ENCODE data around the gene PPT2.

The PPT2 gene, protein sequence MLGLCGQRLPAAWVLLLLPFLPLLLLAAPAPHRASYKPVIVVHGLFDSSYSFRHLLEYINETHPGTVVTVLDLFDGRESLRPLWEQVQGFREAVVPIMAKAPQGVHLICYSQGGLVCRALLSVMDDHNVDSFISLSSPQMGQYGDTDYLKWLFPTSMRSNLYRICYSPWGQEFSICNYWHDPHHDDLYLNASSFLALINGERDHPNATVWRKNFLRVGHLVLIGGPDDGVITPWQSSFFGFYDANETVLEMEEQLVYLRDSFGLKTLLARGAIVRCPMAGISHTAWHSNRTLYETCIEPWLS

DNA sequence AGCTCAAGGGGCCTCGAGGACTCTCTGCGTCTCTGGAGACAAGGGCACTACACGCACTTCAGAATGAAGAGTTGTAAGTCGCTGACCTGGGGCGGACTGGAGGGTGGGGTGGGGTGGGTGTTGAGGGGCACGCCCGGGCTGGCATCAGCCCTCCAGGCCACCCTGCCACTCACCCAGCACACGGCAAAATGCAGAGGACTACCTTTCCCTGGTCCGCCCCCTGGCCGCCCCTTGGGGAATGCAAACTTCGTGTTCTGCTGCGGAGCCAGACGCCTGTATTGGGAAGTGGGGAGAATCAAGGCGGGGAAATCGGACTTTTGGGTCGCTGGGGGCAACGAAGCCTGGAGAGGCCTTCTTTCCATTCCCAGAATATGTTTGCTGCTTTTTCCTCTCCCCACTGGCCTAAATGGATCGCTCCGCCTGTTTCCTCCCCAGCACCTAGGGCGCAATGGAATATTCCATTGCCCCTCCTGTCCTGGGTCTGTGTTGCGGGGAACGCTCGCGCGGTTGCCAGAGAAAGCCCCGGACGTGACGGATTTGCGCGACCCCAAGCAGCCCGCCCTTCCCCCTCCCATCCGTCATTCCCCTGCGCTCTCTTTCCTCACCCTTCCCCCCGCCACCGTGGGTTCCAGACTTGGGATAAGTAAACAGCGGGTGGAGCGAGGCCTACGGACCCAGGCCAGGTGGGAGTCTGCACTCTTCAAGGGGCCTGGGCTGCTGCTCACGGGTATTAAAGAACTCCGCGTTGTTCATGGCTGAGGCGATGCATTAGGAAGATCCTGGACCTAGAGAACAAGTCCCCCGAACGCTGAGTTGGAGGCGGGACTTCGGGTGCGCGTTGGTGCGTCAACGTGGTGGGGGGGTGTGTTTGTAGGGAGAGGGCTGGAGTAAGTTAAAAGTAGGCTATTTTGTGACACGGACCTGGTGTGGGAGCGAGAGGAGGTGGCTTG lies at the start of gene PPT2:
PPT2 (plus strand) TSS at position 578 of the 950 bp plus-strand sequence. CDS start 454 bp downstream, outside the sequence.
- DNase-seq: peak; percentile 75

DNA sequence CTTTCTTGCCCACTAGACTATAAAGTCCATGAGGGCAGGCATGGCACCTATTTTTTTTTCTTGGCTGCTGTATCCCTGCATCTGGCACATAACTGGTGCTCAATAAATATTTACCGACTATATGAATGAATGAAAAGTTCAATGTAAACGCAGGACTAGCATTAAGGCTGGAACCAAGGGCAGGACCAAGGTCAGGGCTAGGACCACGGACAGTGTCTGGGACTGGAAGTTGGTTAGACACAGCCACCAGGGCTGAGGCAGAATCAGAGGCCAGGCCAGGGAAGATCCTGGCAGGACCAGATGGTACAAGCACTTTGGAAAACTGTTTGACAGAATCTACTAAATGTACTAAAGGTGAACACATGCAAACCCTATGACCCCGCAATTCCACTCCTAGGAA lies 48.5 kb upstream of the PPT2 start:
- DNase-seq: no peak

DNA sequence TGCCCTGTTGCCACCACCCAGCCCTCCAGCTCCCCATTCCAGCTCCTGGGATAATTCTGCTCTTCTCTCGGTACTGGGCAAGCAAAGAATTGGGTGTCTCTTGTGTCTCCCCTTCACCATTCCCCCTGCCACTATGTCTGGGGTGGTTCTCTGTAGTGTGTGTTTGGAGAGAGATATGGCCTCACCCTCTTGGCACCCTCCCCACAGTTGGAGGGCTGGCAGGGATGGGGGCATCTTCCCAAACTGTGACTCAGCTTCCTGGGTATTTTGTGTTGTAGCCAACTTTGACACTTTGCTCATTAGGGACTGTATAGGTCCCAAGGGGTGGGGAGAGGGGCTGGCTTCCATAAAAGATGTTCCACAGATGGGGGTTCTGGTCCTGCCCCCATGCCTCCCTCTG lies 46.5 kb upstream of the PPT2 start:
- DNase-seq: no peak

DNA sequence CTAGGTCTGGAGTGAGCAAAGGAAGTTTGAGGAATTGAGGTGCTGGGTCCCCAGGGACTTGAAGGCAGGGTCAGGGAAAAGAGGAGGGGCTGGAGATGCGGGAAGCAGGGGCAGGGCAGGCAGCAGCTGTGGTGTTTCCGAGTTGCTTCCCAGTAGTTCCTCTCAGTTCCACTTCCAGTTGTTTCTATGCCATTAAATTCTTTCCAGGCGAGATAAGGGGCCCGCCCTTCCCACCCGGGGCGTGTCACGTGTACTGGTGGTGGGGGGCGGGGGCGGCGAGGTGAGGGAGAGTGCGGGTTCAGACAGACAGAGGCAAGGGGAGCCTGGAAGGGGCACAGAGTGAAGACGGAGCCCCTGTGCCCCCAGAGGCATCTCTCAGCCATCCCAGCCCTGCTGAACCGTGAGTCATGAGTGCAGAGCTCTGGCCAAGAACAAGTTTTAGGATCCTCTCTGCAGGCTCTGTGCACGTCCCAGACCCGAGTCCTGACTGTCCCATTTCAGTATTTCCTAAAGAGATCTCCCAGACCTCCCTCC lies 45.8 kb upstream of the PPT2 start:
- no peak for DNase-seq

DNA sequence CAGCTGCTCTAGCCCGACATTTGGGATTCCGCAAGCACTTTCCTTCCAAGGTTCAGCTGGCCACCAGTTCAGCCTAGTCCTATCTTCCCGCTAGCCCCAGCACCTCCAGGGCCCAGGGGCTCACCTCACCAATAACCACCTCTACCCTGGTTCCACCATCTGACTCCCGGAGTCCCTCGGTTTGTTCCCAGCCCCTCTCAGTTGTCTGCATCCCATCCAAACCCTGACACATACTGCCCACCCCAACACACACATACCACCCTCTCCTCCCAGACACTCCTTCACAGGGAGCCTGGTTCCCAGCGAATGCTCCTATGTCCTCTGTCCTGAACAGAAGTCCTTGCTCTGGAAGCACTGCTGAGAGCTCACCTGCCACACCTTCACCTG lies 45.2 kb upstream of the PPT2 start:
- DNase-seq: no peak

DNA sequence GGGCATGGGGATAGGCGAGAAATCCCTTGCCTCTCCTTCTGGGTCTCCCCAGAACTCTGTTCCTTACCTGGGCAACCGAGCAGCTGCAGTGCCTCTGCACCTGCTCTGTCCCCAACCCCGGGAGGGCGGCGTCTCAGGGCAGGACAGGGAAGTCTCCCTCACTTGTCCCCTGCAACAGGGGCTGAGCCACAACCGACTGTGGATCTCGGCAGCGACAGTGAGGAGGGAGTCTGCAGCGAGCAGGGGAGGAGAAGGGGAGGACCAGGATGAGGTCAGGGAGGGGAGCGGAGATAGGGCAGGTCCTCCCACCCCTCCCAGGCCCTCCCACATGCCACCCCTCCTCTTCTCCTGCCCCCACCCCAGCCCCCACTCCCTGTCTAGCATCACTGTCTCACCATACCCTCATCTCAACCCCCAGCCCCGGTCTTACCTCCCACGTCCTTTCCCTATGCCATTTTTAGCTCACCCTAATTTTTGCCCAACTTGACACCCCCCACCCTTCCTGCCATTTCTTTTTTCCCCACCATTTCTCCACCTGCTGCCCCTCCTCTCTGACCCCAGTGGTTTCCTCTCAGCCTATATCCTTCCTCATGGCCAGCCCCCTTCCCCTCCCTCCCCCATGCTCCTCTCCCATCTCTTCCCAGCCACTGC lies 44.7 kb upstream of the PPT2 start, which contains the start of gene TNXB:
TNXB (minus strand) TSS at position 225 of the 651 bp plus-strand sequence. CDS start 11,140 bp downstream, outside the sequence.
- peak; percentile 36 for DNase-seq

DNA sequence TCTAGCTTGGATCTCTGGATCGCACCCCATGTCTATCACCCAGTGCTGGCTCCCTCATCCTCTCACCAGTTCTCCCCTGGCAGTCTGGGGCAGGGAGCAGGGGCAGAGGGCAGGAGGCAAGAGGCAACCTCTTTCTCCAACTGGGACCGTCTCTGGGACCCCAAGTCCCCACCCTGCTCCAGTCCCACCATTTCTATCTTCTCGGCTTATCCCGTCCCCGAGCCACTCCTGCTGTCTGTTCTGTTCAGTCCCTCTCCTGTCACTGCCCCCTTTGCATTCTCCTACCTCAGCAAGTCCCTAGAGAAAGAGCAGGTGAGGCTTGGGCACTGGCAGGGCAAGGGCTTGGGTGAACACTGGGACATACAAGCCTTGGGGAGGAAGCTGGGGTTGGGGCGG lies 44.2 kb upstream of the PPT2 start:
- no peak for DNase-seq

DNA sequence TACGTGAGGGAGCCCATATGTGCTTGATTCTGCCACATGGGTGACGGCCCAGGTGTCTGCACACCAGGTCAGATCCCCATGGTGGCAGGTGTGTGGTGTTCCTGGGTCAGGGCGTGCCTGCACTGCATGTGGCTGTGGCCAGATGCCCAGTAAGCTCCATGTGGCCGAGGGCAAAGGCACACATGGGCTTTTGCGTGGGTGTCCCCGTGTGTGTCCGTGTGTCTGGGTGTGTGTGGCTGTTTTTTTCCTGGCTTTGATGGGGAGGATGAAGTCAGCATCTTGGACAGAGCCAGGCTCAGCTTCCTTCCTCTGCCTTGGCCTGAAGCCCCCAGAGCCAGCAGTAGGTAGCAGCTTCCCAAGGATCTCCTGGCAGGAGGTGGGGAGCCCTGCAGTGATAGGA lies 43.3 kb upstream of the PPT2 start:
- DNase-seq: no peak

DNA sequence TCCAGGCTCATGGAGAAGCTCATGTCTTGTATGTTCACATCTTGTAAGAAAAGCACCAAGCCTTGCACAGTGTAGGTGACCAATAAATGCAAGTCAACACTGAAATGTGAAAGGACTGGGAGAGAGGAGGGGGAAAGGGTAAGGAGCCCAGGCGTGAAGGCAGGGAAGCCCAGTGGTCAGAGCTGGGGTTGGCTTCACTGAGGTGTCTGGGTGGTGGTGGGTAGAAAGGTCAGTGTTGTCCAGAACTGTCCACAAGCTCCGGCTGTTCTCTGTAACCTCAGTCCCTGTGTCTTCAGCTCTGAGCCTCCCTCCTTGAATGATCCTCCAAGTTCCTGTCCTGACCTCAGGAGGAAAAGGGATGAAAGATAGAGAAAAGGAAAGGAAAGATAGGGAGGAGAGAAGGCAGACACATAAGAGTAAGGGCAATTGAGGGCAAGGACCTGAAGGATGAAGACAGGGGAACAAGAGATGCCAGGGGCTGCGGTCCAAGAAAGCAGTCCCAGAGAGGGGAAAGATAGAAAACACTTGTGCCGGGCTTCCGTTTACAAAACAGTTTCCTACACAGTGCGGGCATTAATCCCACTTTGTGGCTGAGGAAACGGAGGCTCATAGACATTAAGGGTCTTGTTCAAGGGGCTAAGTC lies 42.4 kb upstream of the PPT2 start:
- DNase-seq: no peak

DNA sequence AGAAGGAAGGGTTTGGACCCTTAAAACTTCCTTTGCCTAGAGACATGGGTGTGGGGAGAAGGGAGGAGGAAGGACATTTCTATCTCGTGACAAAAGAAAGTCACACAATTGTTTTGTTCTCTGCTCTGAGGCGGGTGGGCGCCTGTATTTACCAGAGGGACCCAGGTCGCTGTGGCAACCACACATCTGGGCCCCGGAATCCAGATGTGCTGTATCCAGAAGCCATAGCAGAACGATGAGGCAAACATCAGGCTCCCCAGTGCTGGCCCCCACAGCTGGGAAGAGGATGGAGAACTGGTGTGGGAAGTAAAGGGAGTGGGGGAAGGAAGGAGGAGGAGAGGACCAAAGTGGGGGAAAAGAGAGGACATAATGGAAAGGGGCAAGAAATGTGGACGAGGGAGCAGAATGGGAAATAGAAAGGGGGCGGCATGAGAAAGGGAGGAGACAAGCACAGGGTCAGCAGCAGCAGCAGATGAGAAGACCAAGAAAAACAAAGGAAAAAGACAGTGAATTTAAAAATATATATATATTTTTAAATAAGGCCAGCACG lies 41.4 kb upstream of the PPT2 start:
- DNase-seq: no peak

DNA sequence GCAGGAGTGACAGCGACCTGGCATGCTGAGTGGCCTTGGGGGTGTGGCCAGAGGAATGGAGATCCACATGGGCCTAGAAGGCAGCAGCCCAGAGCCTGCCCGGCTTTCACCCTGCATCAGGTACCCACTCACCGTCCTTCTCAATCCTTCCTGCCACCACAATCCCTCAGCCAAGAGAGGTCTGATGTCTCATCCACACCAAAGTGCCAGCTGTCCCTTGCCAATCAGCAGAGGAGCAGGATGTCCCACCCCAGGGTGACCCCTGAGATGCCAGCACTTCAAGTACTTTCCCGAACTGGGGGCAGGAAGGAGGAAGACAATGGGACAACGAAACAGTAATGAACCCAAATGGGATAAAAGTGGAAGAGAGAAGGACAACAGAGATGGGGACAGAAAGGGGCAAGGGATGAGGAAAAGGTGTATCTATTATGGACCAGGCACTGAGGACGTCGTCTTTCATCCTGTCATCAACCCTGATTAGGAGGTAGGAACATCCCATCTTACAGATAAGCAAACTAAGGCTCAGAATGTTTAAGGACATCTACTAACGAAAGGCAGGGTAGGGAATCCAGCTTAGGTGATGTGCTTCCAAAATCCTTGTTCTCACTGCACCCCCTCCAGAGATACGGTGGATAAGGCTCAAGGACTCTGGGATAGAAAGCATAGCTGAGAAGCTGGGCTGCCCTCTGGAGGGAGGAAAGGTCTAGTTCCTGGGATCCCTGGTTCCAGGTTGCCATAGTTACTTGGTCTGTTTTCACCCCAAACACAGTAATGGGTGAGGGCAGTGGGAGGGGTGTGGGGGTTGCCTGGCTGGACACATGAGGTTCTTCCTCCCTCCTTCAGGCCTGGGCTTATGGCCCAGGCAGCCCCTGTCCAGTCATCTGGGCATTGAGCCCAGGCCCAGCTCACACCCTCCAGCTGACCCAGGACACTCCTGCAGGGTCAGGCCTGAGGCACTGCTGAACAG lies 40.3 kb upstream of the PPT2 start:
- DNase-seq: no peak

DNA sequence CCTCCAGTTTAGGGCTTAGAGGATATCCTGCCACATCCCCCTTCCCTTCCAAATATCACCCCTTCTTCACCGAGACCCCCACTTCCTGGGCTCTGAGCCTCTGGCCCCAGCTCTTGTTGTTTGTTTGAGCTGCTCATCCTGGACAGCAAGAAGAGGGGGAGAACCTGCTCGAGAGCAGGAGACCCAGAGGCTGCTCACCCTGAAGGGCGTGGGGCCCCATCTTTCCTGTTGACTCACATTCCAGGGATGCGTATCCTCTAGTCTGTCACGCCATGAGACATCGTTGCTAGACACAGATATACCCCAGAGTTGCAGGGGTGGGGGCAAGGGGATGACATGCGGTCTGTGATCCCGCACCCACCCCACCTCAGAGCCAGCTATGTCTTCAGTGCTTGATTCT lies 39.1 kb upstream of the PPT2 start:
- no peak for DNase-seq

DNA sequence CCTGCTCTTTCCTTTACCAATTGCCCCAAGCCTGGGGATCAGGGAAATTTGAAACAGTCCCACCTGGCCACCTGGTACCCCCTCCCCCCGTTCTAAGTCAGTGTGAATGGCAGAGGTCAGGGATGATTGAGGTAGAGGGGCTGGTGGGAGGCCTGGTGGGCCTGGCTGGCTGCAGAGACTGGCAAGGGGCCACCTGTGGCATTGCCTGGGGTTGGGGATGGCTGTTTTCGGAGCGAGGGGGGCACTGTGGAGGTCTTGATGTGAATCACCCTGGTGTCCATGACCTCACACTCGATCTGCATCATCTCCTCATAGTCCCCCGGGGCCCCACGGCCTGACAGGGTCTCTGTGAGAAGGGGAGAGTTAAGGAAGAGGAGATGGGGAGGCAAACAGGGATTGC lies 38.3 kb upstream of the PPT2 start:
- no peak for DNase-seq

DNA sequence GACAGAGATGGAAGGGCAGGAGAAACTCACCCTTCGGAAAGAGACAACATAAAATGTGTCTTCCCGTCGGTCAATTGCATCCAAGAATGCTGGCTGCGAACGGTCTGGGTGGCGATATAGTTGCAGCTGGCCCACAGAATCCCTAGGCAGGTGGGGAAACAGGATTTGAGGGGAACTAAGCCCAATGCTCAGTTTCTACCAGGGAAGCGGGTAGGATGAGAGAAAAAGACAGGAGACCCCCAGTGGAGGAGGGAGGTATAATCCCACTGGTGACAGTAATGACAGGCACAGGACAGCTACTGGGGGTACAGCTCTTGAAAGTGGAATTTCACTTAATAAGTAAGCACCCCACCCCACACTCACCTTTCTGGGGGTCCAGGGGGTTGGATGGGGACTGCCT lies 37.3 kb upstream of the PPT2 start:
- DNase-seq: no peak

DNA sequence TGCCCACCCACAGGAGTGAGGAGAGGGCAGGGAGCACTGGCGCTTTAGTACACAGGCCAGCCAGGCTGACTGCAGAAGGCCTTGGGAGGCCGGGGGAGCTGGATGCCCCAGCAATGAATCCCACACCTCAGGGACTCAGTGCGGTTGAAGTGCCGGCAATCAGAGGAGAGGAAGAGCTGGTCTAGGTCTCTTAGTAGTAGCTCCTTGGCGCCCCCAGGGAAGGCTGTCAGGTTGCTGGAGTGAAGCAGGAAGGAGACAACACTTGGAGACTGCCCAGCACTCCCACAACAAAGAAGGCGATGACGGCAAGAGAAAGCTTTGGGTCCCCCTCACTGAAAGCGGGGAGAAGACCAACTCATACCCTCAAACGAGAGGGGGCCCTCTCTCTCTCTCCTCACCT lies 36.5 kb upstream of the PPT2 start:
- DNase-seq: no peak

DNA sequence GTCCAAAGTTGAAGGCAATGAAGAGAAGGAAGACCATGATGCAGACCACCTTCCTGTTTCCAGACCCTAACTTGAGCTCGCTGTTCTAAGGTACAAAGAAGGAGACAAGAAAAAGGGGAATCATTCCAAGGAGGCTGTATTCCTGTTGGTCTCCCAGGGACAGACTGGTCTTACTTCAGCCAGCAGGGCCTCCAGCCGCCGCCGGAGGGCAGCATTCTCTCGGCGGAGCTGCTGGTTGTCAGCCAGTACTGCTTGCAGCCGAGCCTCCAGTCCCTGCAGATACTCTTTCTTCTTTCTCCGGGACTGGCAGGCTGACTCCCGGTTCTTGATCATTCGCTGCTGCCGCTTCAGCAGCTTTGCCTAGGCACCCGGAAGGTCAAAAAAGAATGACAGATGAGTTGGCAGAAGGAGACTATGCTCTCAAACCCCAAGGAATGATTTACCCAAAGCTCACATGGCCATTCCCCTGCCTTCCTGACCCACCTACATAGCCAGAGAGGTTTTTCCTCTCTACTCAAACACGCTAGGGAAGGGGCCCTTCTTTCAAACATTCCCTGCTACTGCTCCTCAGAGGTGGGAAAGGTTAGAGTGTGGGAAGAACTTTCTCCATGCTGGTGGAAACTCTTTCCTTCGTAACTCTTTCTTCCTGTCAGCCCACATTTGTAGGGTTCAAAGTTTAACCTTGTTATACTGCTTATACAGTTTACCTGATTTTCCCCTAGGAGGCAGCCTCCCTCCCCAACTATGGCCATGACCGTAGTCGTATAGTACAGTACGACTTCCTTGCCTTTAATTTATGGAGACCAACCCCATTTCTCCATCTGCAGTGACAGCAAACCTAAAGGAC lies 34.9 kb upstream of the PPT2 start:
- DNase-seq: peak; percentile 54

DNA sequence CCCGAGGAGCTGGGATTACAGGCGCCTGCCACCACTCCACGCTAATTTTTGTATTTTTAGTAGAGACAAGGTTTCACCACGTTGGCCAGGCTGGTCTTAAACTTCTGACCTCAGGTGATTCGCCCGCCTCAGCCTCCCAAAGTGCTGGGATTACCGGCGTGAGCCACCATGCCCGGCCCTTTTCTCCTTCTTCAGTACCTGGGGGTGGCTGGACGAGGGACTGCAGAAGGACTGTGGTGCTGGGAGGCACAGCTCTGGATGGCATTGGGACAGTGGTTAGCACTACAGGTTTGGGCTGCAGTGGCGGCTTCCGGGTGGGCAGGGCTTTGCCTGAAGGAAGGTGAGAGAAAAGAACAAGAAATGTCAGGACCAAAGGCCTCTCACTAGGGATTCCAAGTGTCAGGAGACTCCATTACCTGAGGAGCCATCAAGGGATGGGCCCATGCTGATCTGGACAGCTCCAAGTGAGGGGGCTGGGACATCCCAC lies 33.3 kb upstream of the PPT2 start:
- DNase-seq: no peak

DNA sequence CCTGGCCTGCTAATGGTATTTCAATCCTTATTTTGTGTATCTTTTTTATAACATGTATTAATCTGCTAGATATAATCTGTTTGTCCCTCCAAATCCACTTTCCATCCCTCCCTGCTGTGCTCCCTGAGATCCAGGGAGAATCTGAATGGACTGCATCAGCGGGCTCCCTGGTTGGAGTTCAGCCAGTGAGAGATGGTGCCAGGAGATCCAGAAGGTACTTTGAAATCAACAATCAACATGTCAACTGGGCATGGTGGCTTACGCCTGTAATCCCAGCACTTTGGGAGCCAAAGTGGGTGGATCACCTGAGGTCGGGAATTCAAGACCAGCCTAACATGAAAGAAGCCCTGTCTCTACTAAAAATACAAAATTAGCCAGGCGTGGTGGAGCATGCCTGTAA lies 30.3 kb upstream of the PPT2 start:
- DNase-seq: no peak

DNA sequence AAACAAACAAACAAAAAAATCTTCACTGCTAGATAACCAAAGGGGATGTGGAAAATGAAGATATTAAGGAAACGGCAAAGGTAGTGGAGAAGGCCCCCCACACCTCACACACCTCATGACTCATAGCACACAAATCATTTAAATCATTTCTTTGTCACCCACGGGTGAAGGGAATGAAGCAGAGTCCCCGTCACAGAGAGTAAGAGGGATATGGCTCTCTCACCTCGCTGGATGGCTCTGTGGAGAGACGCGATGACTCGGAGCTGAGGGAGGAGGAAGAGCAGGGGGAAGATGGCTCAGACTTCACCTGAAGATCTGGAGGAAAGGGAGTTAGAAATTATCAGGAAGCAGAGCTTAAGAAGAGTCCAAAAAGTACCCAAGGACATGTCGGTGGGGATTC lies 27.1 kb upstream of the PPT2 start:
- no peak for DNase-seq

DNA sequence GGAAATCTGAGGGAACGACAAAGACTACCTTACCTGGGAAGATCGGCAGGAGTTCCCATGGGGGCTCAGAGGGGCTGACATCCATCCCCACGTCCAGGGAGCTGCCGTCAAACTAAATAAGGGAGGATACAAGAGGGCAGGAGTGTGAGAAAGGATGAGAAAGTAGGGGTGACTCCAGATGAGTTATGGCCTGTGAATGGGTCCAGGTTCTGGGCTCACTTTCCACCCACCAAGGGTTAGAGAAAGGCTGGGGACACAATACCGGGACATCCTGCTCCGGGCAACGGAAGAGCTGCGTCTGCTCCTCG lies 26.6 kb upstream of the PPT2 start:
- no peak for DNase-seq

All from GDM1 (cell line).